SK-N-SH (cell line): ENCODE results near the gene ERC1.

Experiments used
- FOXJ3 ChIP-seq: sonication (generic); formaldehyde crosslinking; IDR thresholded peaks from 2 replicates; pipeline ENCODE4 v1.5.1; 2020; ENCODE audit warnings: mild to moderate bottlenecking, missing genetic modification reagents
- JUND ChIP-seq: IDR thresholded peaks from 2 replicates; pipeline ENCODE4 v1.4.0; 2012
- POLR2AphosphoS5 ChIP-seq: IDR thresholded peaks from 2 replicates; pipeline ENCODE4 v1.6.1; 2012; ENCODE audit warnings: low read depth, low read length
- RCOR1 ChIP-seq: fragments of 150-350 bp; IDR thresholded peaks from 2 replicates; pipeline ENCODE4 v1.6.1; 2017; ENCODE audit warnings: antibody characterized with exemption, low read length
- TCF12 ChIP-seq: IDR thresholded peaks from 2 replicates; pipeline ENCODE4 v1.4.0; 2012
- TF ChIP-seq, protein P1 (sequence below): fragments of 200-600 bp; sonication (generic); IDR thresholded peaks from 2 replicates; pipeline ENCODE4 v1.6.1; 2017; ENCODE audit warnings: antibody characterized with exemption, mild to moderate bottlenecking, moderate library complexity
- TF ChIP-seq, protein P2 (sequence below): fragments of 150-350 bp; IDR thresholded peaks from 2 replicates; pipeline ENCODE4 v1.6.1; 2017; ENCODE audit warnings: antibody characterized with exemption, low read length, low read depth, borderline replicate concordance
- TF ChIP-seq, protein P3 (sequence below): IDR thresholded peaks from 2 replicates; pipeline ENCODE4 v1.6.1; 2012; ENCODE audit warnings: mild to moderate bottlenecking, low read depth, low read length, moderate library complexity

DNA sequence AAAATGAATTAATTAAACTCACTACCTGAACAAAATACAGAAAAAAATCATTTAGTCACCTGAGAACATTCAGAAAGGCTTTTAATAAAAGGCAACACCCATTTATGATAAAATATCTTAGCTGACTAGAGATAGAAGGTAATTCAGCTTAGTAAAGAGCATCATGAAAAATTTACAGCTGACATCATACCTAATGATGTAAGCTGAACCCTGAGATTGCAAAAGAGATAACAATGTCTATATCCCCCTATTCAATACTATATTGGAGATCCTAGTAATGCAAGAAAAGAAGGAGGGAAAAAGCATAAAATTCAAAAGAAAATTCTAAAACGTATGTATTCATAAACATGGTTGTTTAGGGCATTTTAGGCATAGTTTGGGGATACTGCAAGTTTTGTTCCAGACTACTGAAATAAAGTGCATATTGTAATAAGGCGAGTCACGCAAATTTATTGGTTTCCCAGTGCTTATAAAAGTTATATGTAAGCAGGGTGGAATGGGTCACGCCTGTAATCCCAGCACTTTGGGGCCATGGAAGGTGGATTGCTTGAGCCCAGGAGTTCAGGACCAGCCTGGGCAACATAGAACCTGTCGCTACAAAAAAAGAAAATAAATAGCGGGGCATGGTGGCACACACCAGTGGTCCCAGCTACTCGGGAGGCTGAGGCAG, 311.3 kb downstream of the ERC1 start:
- TF ChIP-seq, protein P1, sequence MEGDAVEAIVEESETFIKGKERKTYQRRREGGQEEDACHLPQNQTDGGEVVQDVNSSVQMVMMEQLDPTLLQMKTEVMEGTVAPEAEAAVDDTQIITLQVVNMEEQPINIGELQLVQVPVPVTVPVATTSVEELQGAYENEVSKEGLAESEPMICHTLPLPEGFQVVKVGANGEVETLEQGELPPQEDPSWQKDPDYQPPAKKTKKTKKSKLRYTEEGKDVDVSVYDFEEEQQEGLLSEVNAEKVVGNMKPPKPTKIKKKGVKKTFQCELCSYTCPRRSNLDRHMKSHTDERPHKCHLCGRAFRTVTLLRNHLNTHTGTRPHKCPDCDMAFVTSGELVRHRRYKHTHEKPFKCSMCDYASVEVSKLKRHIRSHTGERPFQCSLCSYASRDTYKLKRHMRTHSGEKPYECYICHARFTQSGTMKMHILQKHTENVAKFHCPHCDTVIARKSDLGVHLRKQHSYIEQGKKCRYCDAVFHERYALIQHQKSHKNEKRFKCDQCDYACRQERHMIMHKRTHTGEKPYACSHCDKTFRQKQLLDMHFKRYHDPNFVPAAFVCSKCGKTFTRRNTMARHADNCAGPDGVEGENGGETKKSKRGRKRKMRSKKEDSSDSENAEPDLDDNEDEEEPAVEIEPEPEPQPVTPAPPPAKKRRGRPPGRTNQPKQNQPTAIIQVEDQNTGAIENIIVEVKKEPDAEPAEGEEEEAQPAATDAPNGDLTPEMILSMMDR = no peak
- TF ChIP-seq, protein P2, sequence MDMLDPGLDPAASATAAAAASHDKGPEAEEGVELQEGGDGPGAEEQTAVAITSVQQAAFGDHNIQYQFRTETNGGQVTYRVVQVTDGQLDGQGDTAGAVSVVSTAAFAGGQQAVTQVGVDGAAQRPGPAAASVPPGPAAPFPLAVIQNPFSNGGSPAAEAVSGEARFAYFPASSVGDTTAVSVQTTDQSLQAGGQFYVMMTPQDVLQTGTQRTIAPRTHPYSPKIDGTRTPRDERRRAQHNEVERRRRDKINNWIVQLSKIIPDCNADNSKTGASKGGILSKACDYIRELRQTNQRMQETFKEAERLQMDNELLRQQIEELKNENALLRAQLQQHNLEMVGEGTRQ = no peak
- TF ChIP-seq FOXJ3 (no peak), JUND (no peak), TCF12 (no peak), RCOR1 (no peak), POLR2AphosphoS5 (no peak)
- TF ChIP-seq, protein P3, sequence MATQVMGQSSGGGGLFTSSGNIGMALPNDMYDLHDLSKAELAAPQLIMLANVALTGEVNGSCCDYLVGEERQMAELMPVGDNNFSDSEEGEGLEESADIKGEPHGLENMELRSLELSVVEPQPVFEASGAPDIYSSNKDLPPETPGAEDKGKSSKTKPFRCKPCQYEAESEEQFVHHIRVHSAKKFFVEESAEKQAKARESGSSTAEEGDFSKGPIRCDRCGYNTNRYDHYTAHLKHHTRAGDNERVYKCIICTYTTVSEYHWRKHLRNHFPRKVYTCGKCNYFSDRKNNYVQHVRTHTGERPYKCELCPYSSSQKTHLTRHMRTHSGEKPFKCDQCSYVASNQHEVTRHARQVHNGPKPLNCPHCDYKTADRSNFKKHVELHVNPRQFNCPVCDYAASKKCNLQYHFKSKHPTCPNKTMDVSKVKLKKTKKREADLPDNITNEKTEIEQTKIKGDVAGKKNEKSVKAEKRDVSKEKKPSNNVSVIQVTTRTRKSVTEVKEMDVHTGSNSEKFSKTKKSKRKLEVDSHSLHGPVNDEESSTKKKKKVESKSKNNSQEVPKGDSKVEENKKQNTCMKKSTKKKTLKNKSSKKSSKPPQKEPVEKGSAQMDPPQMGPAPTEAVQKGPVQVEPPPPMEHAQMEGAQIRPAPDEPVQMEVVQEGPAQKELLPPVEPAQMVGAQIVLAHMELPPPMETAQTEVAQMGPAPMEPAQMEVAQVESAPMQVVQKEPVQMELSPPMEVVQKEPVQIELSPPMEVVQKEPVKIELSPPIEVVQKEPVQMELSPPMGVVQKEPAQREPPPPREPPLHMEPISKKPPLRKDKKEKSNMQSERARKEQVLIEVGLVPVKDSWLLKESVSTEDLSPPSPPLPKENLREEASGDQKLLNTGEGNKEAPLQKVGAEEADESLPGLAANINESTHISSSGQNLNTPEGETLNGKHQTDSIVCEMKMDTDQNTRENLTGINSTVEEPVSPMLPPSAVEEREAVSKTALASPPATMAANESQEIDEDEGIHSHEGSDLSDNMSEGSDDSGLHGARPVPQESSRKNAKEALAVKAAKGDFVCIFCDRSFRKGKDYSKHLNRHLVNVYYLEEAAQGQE = no peak
